Upper lobe of right lung (tissue), 1 donor: ENCODE measurements around the gene ASXL2. TPM values are rescaled to one million over a fixed set of nuclear protein-coding genes. Genes with fewer than 3 reads are reported as not detected.

ENCODE experiments used
- ATAC-seq: fragments of 200-7000 bp; cut with Tn5 transposase; one replicate; pipeline ENCODE4 v1.9.1; 2020; ENCODE audit warnings: mild to moderate bottlenecking, moderate library complexity
- DNase-seq: peaks from one replicate; pipeline ENCODE4 v3.0.0-alpha.2; 2020
- H3K27ac ChIP-seq: fragments of 200-600 bp; one replicate; pipeline ENCODE4 v1.8.0; 2022
- H3K27me3 ChIP-seq: fragments of 200-600 bp; one replicate; pipeline ENCODE4 v1.8.0; 2022; ENCODE audit warnings: mild to moderate bottlenecking
- H3K36me3 ChIP-seq: fragments of 200-600 bp; one replicate; pipeline ENCODE4 v1.8.0; 2022
- H3K4me1 ChIP-seq: fragments of 200-600 bp; one replicate; pipeline ENCODE4 v1.8.0; 2022
- H3K4me3 ChIP-seq: fragments of 200-600 bp; one replicate; pipeline ENCODE4 v1.8.0; 2022; ENCODE audit warnings: mild to moderate bottlenecking
- H3K9me3 ChIP-seq: fragments of 200-600 bp; one replicate; pipeline ENCODE4 v1.8.0; 2022
- intact Hi-C: fragments of 100-400 bp; cut with DNase I; formaldehyde crosslinking; loops from one replicate; pipeline ENCODE4 v1.11.0; 2022
- total RNA-seq: library from RNA; stranded (reverse); fragmentation: NEBNext Ultra II Directional; extraction: Animal tissue kit (Norgen Biotek cat#: 25700); gene quantifications from one replicate; pipeline ENCODE4 v1.2.1, GENCODE V29; 2021
- TF ChIP-seq, protein P1 (sequence below): fragments of 200-600 bp; IDR thresholded peaks from one replicate; pipeline ENCODE4 v1.8.0; 2022; ENCODE audit warnings: antibody characterized with exemption
- donor health status: DM: no; HTN: yes; CAD: no; lungs with severe emphysema.

Gene ASXL2
- total RNA-seq, 1 donor from 2014 or later: 34.3 TPM

DNA sequence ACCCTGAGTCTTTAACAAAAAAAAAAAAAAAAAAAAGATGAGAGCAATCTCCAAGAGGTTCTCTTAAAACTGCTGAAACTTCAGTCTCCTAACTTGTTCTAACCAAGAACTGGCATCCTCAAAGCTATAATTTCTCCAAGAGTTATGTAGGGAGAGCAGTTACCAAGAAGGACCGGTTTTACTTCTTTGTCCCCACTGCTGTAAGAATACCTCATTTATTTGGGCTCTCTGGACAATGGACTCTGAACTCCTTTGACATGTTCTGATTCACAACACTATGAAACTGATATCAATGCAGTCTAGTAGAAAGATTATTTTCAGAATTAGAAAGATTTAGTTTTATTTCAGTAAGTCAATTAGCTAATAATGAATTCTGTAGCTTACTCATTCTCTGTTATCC, 120.4 kb downstream of the ASXL2 start:
- Histone ChIP-seq H3K4me3 (no peak overlapping the region), H3K27me3 (no peaks in the 10 kb centered on the region), H3K27ac (no peak overlapping the region), H3K4me1 (no peaks in the 10 kb centered on the region), H3K36me3 (peaks cover 54% of the 10 kb centered on the region), H3K9me3 (no peaks in the 10 kb centered on the region)
- TF ChIP-seq, protein P1, sequence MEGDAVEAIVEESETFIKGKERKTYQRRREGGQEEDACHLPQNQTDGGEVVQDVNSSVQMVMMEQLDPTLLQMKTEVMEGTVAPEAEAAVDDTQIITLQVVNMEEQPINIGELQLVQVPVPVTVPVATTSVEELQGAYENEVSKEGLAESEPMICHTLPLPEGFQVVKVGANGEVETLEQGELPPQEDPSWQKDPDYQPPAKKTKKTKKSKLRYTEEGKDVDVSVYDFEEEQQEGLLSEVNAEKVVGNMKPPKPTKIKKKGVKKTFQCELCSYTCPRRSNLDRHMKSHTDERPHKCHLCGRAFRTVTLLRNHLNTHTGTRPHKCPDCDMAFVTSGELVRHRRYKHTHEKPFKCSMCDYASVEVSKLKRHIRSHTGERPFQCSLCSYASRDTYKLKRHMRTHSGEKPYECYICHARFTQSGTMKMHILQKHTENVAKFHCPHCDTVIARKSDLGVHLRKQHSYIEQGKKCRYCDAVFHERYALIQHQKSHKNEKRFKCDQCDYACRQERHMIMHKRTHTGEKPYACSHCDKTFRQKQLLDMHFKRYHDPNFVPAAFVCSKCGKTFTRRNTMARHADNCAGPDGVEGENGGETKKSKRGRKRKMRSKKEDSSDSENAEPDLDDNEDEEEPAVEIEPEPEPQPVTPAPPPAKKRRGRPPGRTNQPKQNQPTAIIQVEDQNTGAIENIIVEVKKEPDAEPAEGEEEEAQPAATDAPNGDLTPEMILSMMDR: no peak
- ATAC-seq (no peak), DNase-seq (no peak)
- intact Hi-C loops: no loop called here

DNA sequence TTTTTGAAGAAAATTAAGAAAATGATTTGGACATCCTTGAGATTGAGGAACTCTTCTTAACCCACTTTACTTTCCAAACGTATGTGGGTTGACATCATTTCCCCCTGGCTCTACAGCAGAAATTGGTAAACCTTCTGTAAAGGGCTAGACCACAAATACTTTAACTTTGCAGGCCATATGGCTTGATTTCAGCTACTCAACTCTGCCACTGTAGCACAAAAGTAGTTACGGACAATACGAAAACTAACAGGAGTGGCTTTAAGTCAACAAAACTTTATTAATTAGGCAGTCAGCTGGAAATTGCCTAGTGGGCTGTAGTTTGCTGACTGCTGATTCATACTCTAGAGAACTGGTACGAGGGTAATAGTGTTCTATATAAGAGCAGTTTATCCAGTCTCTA, 121.8 kb downstream of the ASXL2 start:
- no peaks in the 10 kb centered on the region for H3K27me3 ChIP-seq
- H3K9me3 ChIP-seq: no peaks in the 10 kb centered on the region
- no peaks in the 10 kb centered on the region for H3K4me1 ChIP-seq
- TF ChIP-seq, protein P1: no peak
- DNase-seq (no peak), ATAC-seq (peak; percentile 59)
- no peak overlapping the region for H3K4me3 ChIP-seq
- peaks cover 61% of the 10 kb centered on the region for H3K36me3 ChIP-seq
- H3K27ac ChIP-seq: no peak overlapping the region
- intact Hi-C loops: no loop called here

DNA sequence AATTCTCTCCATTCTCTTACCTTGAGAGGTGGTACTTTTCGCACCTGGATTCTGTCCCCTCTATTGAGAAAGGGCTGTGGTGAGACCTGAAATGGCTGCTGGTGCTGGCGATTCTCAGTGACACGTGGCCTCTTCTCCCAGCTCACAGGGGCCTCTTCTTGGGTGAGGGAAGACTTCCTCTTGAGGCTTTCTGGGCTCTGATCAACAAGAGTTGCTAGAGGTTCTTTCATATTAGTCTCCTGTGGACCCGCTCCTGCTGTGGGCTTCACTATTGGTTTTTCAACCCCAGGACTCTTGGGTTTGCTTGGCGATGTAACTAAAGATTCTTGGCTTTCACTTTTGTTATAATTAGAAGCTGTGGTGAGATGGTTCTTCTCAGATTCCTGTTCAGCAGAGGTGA, 128.6 kb downstream of the ASXL2 start:
- intact Hi-C loops: no loop called here
- ATAC-seq: no peak

DNA sequence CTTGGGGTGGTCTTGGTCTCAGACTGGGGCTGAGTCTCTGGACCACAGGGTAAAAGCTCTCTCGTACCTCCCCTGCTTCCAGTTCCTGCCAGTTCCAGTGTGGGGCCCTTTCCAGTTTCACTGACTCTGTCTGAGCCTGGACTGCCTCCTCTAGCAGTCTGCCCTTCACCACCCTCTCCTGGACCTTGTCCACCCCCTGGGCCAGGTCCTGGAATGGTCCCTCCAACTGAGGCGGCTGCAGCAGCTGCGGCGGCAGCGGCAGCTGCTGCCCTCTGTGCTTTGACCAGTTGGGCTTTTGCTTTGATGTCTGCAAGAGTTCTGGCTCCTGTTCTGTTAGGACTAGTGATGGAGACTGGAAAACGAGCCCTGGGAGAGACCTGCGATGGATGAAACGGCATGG, 134.2 kb downstream of the ASXL2 start:
- ATAC-seq (peak; percentile 20), DNase-seq (no peak)
- no peak overlapping the region for H3K27ac ChIP-seq
- TF ChIP-seq, protein P1: no peak
- H3K36me3 ChIP-seq: peaks cover 65% of the 10 kb centered on the region
- no peaks in the 10 kb centered on the region for H3K4me1 ChIP-seq
- no peak overlapping the region for H3K4me3 ChIP-seq
- H3K9me3 ChIP-seq: no peaks in the 10 kb centered on the region
- intact Hi-C loops: no loop called here
- no peaks in the 10 kb centered on the region for H3K27me3 ChIP-seq

More for the DNA sequence above, 128.6 kb downstream of the ASXL2 start:
- H3K9me3 ChIP-seq: no peaks in the 10 kb centered on the region
- H3K4me3 ChIP-seq: no peak overlapping the region
- peaks cover 90% of the 10 kb centered on the region for H3K36me3 ChIP-seq
- no peaks in the 10 kb centered on the region for H3K27me3 ChIP-seq
- no peak overlapping the region for H3K27ac ChIP-seq
- no peaks in the 10 kb centered on the region for H3K4me1 ChIP-seq
- DNase-seq: no peak
- TF ChIP-seq, protein P1: no peak

DNA sequence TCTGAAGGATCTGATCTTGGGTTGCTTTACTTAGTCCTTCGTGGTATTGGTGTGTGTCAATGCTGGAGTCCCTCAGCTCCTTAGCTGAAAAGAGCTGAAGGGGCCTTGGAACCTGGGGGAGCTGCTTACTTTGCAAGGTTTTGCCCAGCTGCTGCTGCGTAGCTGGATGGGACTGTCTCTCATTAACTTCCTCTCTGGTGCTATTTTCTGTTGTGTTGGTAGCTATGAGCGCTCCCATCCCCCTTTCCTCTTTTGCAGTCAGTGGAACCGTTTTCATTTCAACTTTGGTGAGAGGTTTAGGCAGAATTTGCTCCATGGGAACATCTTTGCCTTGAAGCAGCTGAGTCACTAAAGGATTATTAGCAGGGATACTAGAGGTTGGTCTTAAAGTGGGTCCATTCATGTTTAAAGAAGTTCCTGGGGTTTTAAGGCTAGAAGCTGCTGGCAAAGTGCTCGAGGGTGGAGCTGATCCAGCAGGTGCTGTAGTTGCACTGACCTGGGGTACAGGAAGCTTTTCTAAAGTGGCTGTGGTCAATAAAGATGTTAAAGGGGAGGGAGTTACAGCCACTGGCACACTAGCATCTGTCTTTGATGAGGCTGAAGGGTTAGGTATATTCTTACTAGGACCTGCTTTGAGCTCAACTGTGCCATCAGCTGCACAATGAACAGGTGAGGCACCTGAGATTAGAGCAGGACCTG, 135.0 kb downstream of the ASXL2 start:
- no peaks in the 10 kb centered on the region for H3K4me1 ChIP-seq
- H3K27ac ChIP-seq: no peak overlapping the region
- peaks cover 58% of the 10 kb centered on the region for H3K36me3 ChIP-seq
- H3K4me3 ChIP-seq: no peak overlapping the region
- no peaks in the 10 kb centered on the region for H3K27me3 ChIP-seq
- no peak for DNase-seq
- TF ChIP-seq, protein P1: no peak
- peak; percentile 29 for ATAC-seq
- H3K9me3 ChIP-seq: no peaks in the 10 kb centered on the region
- intact Hi-C loops: no loop called here

DNA sequence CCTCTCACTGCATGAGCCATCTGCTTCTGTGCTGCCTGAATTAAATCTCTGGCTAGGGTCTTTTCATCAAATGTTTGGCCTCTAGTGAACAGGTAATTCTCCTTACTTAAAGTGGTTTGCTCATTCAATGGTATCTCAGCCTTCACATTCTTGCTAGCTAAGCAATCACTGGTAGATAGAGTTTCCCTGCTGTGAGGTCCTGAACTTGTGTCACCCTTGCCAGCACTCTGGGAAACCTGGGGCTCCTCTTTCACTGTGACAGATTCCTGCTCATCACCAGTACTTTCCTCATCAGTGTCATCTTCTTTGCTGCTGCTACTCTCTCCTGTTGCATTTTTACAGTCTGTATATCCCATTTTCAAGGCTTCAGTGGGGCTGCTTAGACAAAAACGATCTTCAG, 135.8 kb downstream of the ASXL2 start:
- peaks cover 51% of the 10 kb centered on the region for H3K36me3 ChIP-seq

More for the DNA sequence above, 135.8 kb downstream of the ASXL2 start:
- intact Hi-C loops: no loop called here
- H3K27me3 ChIP-seq: no peaks in the 10 kb centered on the region
- no peaks in the 10 kb centered on the region for H3K4me1 ChIP-seq
- no peaks in the 10 kb centered on the region for H3K9me3 ChIP-seq
- DNase-seq: no peak
- no peak overlapping the region for H3K27ac ChIP-seq
- no peak for ATAC-seq
- TF ChIP-seq, protein P1: no peak
- no peak overlapping the region for H3K4me3 ChIP-seq
